Kidney epithelial cell (primary cell): ENCODE measurements around the gene MYL5. TPM values are rescaled to one million over a fixed set of nuclear protein-coding genes. Genes with fewer than 3 reads are reported as not detected.
A peak's percentile ranks its signal among the peaks of the same experiment; 100 is the strongest.
"Not testable (repeated sequence)": the region's sequence is repeated elsewhere in the genome, so short reads cannot be mapped to it uniquely, and the experiment has no call there.

Experiments used
- DNase-seq: peaks from one replicate; pipeline ENCODE4 v3.0.0-alpha.2; 2010; ENCODE audit warnings: low read depth
- H3K27me3 ChIP-seq: 2 replicates; pipeline ENCODE4 v1.6.0; 2011; ENCODE audit warnings: low read length; ENCODE audit not compliant: control insufficient read depth, insufficient read depth
- H3K36me3 ChIP-seq: 2 replicates; pipeline ENCODE4 v1.5.1; 2011; ENCODE audit warnings: low read length; ENCODE audit not compliant: control insufficient read depth, insufficient read depth
- H3K4me3 ChIP-seq: 2 replicates; pipeline ENCODE4 v1.5.1; 2011; ENCODE audit warnings: low read depth, mild to moderate bottlenecking, control low read depth, low read length
- total RNA-seq: library from RNA; depleted of rRNA; stranded (reverse); fragments of >200 nt; gene quantifications from 2 replicates; pipeline ENCODE4 v1.2.3, GENCODE V29; 2015
- TF ChIP-seq, protein P1 (sequence below): IDR thresholded peaks from 2 replicates; pipeline ENCODE4 v1.5.1; 2011; ENCODE audit warnings: mild to moderate bottlenecking, moderate library complexity, low read length, control low read depth, inconsistent platforms; ENCODE audit not compliant: insufficient read depth, poor library complexity, severe bottlenecking

MYL5 gene
- total RNA-seq, 1 donor from 2014 or later = 7.8 TPM

DNA sequence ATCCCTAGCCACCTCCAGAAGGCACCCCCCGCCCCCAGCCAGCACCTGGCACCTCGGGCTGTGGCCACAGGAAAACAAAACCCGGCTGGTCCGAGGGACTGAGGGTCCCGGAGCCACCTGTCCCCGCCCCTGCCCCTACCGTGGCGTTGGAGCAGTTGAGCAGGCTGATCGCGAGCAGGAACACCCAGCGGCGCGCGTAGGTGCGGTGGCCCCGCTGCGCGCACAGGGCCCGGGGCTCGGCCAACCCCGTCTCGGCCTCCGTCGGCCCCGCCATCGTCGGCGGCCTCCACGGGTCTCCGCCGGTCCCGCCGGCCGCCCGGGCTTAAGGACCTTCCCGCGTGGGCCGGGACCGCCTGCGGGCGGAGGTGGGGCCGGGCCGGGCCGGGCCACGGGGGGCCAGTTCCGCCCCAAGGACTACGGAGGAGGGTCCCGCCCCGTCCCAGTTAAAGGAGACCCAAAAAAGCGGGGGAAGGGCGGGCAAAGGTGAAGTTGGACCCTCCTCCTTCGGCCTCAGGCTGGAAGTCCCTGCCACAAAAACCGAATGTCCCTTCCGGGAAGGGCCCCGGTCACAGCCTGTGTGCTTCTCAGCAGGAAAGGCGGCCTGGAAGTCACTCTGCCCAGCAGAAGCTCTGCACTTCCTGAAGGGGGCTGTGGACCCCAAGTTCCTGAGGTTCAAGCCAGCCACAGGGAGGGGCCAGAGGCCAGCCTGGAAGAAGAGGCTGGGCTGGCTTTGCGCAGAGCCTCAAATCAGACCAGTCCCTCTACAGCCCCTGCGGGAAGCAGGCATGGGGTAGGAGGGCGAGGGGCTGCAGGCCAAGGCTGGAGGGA is 14.7 kb downstream of the MYL5 start, which contains the start of gene SLC49A3:
Gene SLC49A3 (minus strand): TSS at position 298 of the 828 bp plus-strand sequence. CDS start 24 bp downstream, at position 274.
- Histone ChIP-seq H3K4me3 (peak within 1 kb of the TSS; percentile 25), H3K27me3 (peaks cover 5% of the 10 kb centered on the region), H3K36me3 (no peaks in the 10 kb centered on the region)
- TF ChIP-seq, protein P1, sequence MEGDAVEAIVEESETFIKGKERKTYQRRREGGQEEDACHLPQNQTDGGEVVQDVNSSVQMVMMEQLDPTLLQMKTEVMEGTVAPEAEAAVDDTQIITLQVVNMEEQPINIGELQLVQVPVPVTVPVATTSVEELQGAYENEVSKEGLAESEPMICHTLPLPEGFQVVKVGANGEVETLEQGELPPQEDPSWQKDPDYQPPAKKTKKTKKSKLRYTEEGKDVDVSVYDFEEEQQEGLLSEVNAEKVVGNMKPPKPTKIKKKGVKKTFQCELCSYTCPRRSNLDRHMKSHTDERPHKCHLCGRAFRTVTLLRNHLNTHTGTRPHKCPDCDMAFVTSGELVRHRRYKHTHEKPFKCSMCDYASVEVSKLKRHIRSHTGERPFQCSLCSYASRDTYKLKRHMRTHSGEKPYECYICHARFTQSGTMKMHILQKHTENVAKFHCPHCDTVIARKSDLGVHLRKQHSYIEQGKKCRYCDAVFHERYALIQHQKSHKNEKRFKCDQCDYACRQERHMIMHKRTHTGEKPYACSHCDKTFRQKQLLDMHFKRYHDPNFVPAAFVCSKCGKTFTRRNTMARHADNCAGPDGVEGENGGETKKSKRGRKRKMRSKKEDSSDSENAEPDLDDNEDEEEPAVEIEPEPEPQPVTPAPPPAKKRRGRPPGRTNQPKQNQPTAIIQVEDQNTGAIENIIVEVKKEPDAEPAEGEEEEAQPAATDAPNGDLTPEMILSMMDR = no peak
- no peak for DNase-seq

DNA sequence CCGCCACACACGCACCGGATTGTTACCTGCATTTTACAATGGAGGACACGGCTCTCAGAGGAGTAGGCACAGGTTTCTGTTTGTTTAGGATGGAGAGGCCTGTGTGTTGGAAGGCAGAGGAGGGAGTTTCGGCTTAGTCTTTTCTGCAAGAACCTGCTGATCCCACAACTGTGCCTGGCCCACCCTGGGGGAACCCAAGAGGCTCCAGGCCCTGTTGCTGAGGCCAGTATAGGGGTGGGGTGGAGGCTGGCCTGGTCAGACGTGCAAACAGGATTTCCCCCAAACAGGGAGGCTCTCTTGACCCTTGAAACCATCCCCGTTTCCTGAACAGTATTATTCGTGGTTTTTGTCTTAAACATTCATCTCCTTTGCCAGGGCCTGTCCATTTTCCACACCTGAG is 15.4 kb downstream of the MYL5 start:
- Histone ChIP-seq H3K4me3 (no peak overlapping the region), H3K27me3 (peaks cover 5% of the 10 kb centered on the region), H3K36me3 (no peaks in the 10 kb centered on the region)
- DNase-seq = no peak
- TF ChIP-seq, protein P1 = no peak

DNA sequence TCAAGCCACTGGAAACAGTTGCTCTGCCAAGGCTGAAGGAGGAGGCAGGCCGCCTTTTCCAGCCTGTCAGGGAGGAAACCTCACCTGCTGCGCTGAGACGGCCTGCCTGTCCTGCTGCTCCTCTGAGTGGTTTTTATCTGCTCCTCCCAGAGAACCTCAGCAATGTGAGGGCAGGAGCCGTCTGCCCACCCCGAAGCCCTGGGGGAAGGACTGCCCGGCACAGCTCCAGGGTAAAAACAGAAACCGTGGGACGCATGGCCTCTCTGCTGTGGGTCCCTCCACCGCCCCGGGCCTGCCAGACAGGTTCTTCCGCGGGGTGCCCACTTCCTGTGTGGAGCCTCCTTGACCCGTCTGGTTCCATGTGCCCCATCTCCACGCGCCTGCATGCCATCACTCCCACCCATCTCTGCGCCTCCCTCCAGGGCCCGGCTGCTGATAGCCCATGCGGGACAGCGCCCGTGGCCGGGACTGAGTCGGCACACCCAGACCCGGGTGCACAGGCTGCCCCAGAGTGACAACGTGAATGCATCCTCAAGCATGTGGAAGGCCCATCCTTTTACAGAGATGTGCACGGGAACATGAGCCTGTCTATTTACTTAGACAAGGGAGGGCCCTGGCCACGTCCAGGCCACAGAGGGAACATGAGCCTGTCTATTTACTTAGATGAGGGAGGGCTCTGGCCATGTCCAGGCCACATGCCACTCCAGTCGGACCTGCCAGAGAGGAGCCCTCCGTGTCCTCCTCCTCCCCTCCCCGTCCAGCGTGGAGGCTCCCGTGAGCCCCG is 18.6 kb downstream of the MYL5 start:
- no peaks in the 10 kb centered on the region for H3K36me3 ChIP-seq
- TF ChIP-seq, protein P1 = no peak

DNA sequence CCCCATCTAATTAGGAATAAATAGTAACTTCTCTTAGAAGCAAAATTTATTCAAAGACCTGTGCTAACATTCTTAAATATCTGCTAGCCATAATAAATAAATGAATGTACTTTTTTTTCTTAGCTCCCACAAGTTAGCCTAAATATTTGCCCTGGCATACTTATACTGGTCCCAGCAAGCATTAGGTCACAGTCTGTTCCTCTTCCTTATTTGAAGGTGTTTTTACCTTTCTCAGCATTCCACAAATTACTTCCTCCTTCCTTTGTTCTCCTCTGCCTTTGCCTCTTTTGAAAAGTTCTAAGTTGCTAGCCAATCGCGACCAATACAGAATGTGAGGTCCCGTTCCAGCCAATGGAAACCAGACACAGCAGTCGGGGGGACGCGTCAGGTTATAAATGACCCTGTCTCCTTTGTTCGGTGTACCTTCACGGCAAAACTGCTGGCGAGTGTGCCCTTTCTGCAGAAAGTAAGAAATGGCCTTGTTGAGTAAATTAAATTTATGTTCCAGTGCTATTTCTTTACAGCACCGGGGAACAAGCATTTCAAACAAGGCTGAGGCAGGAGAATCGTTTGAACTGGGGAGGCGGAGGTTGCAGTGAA is 20.1 kb downstream of the MYL5 start:
- not testable (repeated sequence) for H3K36me3 ChIP-seq, DNase-seq, H3K27me3 ChIP-seq, H3K4me3 ChIP-seq

More for the DNA sequence above, 18.6 kb downstream of the MYL5 start:
- Histone ChIP-seq H3K4me3 (no peak overlapping the region), H3K27me3 (peaks cover 5% of the 10 kb centered on the region)
- no peak for DNase-seq

DNA sequence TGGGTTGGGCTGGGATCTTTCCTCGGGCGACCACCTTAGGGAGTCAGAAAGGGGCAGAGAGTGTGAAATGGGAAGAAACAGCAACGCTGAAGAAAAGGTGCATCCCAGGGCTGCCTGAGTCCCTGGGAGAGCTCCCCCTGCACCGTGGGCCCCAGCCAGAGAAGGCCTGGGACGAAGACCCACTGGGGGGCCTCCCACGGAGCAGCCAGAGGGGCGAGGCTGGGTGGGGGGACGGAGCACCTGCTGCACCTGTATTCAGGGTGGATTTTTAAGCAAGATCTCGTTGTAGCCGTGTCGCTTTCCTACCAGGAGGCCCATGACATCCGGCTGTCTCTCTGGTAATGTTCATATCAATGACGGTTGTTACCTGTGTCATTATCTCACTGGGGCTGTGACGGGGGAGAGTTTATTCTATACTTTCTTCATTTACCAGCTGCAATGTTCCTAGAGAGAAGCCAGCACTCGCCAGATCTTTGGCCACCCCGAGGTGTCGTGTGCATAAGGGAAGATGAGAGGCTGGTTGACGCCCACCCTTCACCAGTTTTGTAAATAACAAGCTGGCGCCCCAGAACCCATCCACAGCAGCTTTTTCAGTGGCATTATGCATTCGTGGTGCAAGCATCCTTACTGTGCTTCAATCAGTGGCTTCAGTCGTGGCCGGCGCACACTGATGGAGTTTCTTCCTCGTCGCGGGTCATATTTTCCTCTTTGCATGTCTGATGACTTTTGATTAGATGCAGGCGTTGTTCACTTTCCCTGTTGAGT is 25.7 kb downstream of the MYL5 start:
- H3K27me3 ChIP-seq = peaks cover 2% of the 10 kb centered on the region
- no peaks in the 10 kb centered on the region for H3K36me3 ChIP-seq
- DNase-seq = no peak
- no peak overlapping the region for H3K4me3 ChIP-seq
- TF ChIP-seq, protein P1 = no peak
